Progenitor cell of endocrine pancreas (in vitro differentiated cells): ENCODE data around the gene UVRAG. TPM values are rescaled to one million over a fixed set of nuclear protein-coding genes. Genes with fewer than 3 reads are reported as not detected.

ENCODE experiments used
- DNase-seq: peaks from one replicate; pipeline ENCODE4 v3.0.0; 2021; ENCODE audit warnings: low spot score; ENCODE audit not compliant: unreplicated experiment
- H3K27ac Mint-ChIP-seq: 2 replicates; pipeline ENCODE4 v1.8.0; 2021; ENCODE audit warnings: mild to moderate bottlenecking, moderate library complexity, mixed read lengths
- H3K27me3 Mint-ChIP-seq: 2 replicates; pipeline ENCODE4 v1.8.0; 2021; ENCODE audit warnings: mixed read lengths
- H3K36me3 Mint-ChIP-seq: 2 replicates; pipeline ENCODE4 v1.8.0; 2022; ENCODE audit warnings: mixed read lengths; ENCODE audit not compliant: insufficient read depth
- H3K4me1 Mint-ChIP-seq: 2 replicates; pipeline ENCODE4 v1.8.0; 2021; ENCODE audit warnings: low read depth, mixed read lengths
- H3K4me3 Mint-ChIP-seq: 2 replicates; pipeline ENCODE4 v1.8.0; 2021; ENCODE audit warnings: low read depth, mild to moderate bottlenecking, moderate library complexity, mixed read lengths
- H3K9me3 Mint-ChIP-seq: 2 replicates; pipeline ENCODE4 v1.8.0; 2021; ENCODE audit warnings: low read depth, mixed read lengths
- total RNA-seq: library from RNA; stranded (reverse); gene quantifications from 2 replicates; pipeline ENCODE4 v1.2.1, GENCODE V29; 2021
- TF ChIP-seq, protein P1 (sequence below): fragments of 200-600 bp; sonication (generic); IDR thresholded peaks from one replicate; pipeline ENCODE4 v1.5.0; 2021; ENCODE audit warnings: antibody characterized with exemption, mild to moderate bottlenecking; ENCODE audit not compliant: unreplicated experiment

UVRAG gene
- total RNA-seq, 1 donor from 2014 or later: 25.7 TPM

DNA sequence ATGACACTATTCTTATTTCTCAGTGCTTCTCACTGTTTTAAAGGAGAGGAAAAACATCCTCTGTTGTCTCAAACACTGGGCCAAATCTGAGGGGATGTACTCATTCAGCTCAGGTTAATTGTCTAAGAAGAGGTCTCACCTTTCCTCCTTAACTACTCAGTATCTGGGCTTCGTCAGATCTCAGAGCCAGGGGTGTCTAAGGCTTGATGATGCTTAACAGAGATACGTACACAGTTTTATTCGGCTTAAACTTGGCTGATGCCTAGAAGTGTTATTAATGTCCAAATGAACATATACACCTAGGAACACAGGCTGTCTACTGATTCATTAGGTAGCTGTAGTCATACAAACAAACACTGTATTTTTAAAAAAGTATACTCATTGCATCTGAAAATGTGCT is 85.8 kb downstream of the UVRAG start:
- Mint-ChIP-seq H3K4me3 (no peak overlapping the region), H3K27ac (no peak overlapping the region), H3K27me3 (no peaks in the 10 kb centered on the region), H3K9me3 (no peaks in the 10 kb centered on the region), H3K36me3 (peaks cover under 1% of the 10 kb centered on the region), H3K4me1 (no peaks in the 10 kb centered on the region)
- no peak for DNase-seq
- TF ChIP-seq, protein P1, sequence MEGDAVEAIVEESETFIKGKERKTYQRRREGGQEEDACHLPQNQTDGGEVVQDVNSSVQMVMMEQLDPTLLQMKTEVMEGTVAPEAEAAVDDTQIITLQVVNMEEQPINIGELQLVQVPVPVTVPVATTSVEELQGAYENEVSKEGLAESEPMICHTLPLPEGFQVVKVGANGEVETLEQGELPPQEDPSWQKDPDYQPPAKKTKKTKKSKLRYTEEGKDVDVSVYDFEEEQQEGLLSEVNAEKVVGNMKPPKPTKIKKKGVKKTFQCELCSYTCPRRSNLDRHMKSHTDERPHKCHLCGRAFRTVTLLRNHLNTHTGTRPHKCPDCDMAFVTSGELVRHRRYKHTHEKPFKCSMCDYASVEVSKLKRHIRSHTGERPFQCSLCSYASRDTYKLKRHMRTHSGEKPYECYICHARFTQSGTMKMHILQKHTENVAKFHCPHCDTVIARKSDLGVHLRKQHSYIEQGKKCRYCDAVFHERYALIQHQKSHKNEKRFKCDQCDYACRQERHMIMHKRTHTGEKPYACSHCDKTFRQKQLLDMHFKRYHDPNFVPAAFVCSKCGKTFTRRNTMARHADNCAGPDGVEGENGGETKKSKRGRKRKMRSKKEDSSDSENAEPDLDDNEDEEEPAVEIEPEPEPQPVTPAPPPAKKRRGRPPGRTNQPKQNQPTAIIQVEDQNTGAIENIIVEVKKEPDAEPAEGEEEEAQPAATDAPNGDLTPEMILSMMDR: no peak

DNA sequence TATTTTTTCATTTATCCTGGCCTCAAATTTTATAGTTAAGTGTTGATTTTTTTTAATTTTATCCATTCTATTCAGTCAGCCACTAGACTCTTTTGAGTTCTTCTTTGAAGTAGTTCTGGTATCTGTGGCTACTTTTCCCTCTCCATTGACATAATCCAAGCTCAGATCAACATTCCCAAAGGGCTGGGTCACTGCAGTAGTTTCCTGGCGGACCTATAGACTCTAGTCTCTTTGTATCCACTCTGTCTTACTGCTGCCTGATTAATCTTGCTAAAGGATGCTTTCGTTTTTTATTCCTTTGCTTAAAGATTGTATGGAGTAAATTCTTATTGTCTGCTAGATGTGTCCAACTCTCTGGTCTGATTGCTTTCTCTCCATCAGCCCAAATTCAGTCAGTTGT is 87.6 kb downstream of the UVRAG start:
- no peaks in the 10 kb centered on the region for H3K9me3 Mint-ChIP-seq
- no peaks in the 10 kb centered on the region for H3K4me1 Mint-ChIP-seq
- peaks cover 1% of the 10 kb centered on the region for H3K36me3 Mint-ChIP-seq
- H3K27me3 Mint-ChIP-seq: no peaks in the 10 kb centered on the region
- no peak overlapping the region for H3K27ac Mint-ChIP-seq
- TF ChIP-seq, protein P1: no peak
- DNase-seq: no peak
- no peak overlapping the region for H3K4me3 Mint-ChIP-seq

DNA sequence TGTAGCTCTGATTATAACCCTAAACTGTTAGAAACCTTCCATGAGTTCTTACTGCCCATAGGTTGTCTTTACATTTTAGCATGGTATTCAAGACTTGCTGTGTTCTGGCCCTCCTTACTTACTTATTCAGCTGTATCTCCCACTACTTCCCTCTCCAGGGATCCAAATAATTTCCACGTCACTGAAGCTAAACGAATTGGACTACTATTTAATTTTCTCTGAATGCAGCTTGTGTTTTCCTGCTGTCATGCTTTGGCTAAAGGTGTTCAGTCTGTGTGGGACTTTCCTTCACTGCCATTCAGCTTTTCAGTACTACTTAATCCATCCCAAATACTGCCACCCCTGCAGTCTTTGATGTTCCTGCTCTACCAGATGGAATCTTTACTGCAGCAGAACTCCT is 88.3 kb downstream of the UVRAG start:
- no peaks in the 10 kb centered on the region for H3K4me1 Mint-ChIP-seq
- no peaks in the 10 kb centered on the region for H3K9me3 Mint-ChIP-seq
- TF ChIP-seq, protein P1: no peak
- no peaks in the 10 kb centered on the region for H3K27me3 Mint-ChIP-seq
- no peak for DNase-seq
- no peak overlapping the region for H3K4me3 Mint-ChIP-seq
- H3K27ac Mint-ChIP-seq: no peak overlapping the region
- peaks cover 1% of the 10 kb centered on the region for H3K36me3 Mint-ChIP-seq

DNA sequence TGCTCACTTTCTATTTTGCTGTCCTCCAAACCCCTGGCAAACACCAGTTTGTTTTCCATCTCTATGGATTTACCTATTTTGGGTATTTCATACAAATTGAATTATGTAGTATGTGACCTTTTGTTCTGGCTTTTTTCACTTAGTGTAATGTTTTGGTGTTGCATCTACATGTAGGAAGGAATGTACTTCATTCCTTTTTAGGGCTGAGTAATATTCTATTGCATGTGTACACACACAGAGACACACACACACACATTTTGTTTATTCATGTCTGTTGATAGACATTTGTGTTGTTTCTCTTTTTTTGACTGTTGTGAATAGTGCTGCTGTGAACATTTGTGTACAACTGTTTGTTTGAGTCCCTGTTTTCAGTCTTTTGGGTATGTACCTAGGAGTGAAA is 90.4 kb downstream of the UVRAG start:
- H3K4me1 Mint-ChIP-seq: no peaks in the 10 kb centered on the region
- no peak overlapping the region for H3K4me3 Mint-ChIP-seq
- DNase-seq: no peak
- H3K36me3 Mint-ChIP-seq: peaks cover 1% of the 10 kb centered on the region
- no peaks in the 10 kb centered on the region for H3K27me3 Mint-ChIP-seq
- no peak overlapping the region for H3K27ac Mint-ChIP-seq
- H3K9me3 Mint-ChIP-seq: no peaks in the 10 kb centered on the region
- TF ChIP-seq, protein P1: no peak

DNA sequence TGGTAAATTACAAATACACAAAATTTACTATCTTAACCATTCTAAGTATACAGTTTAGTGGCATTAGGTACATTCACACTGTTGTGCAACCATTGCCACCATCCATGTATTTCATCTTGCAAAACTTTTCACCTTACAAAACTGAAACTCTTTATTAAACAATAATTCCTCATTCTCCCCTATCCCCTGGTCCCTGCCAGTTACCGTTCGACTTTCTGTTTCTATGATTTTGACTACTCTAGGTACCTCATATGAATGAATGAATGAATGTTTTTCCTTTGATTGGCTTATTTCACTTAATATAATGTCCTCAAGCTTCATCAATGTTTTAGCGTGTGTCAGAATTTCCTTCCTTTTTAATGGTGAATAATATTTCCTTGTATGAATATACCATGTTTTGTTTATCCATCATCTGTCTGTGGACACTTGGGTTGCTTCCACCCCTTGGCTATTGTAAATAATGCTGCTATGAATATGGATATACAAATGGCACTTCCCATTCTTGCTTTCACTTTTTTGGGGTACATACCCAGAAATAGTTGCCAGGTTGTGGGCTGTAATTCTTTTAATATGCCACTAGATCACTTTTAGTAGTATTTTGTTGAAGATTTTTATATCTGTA is 93.0 kb downstream of the UVRAG start:
- H3K9me3 Mint-ChIP-seq: no peaks in the 10 kb centered on the region

More for the DNA sequence above, 93.0 kb downstream of the UVRAG start:
- DNase-seq: no peak
- Mint-ChIP-seq H3K36me3 (peaks cover 7% of the 10 kb centered on the region), H3K4me1 (no peaks in the 10 kb centered on the region), H3K27me3 (no peaks in the 10 kb centered on the region), H3K4me3 (no peak overlapping the region), H3K27ac (no peak overlapping the region)
- TF ChIP-seq, protein P1: no peak
